ENCODE data around the gene SGSM2. TPM values are rescaled to one million over a fixed set of nuclear protein-coding genes. Genes with fewer than 3 reads are reported as not detected.

SGSM2 gene
- total and polyA plus RNA-seq, 2 experiments from 2014 or later, result 13.7 to 52.4 TPM

- TF ChIP-seq ZNF462 (CRISPR knock-in tag; IDR thresholded peaks at IDR 0.05) (no peak), CREB1 (CRISPR knock-in tag; IDR thresholded peaks at IDR 0.05; ENCODE audit: low read depth) (no peak), REST (IDR thresholded peaks at IDR 0.05; ENCODE audit: unreplicated experiment) (no peak), ZNF114 (CRISPR knock-in tag; IDR thresholded peaks at IDR 0.05) (no peak), CTCF (conservative IDR thresholded peaks at IDR 0.05; ENCODE audit: low read depth in 2 of 2) (no peak)
Measured at GRCh38 chr17:2370211-2370589, 32.9 kb downstream of the SGSM2 start (continued).
